ENCODE data around the gene CRY1.
"Not testable (repeated sequence)": the region's sequence is repeated elsewhere in the genome, so short reads cannot be mapped to it uniquely, and the experiment has no call there.

The CRY1 gene

DNA sequence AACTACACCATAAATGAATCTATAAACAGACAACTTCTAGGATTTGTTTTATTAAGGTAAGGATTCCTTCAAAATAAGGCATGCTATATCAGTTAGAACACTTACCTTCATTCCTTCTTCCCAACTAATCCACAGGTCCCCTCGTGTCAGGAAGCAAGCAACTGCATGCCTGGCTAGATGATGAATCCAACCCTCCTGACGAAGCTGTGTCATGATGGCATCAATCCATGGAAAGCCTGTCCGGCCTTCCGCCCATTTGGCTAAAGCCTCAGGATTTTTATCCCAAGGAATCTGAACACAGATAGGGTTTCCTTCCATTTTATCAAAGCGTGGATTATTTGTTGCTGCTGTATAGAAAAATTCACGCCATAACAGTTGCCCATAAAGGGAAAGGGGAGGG, 93.9 kb downstream of the CRY1 start:
- no peak overlapping the region for H3K14ac ChIP-seq (ENCODE audit: low read length)
- no peaks in the 10 kb centered on the region for H3K9me3 ChIP-seq (replicated peaks in 1 of 2; ENCODE audit: control insufficient read depth in 2 of 2, insufficient read depth in 1 of 2, low read depth in 1 of 2, low read length in 2 of 2)
- no peak overlapping the region for H4K91ac ChIP-seq (ENCODE audit: low read depth, low read length, poor library complexity)
- no CpG with 5 or more reads among the region's 6 CpGs for WGBS, 2 donors (ENCODE audit: extremely low coverage in 2 of 2, insufficient read length in 2 of 2, insufficient replicate concordance in 1 of 2)
- no peak overlapping the region for H2BK5ac ChIP-seq (ENCODE audit: low read length)
- H2BK120ac ChIP-seq (ENCODE audit: low read depth, low read length): no peak overlapping the region
- DNase-seq (ENCODE audit: low spot score): no peak
- H3K23ac ChIP-seq (ENCODE audit: low read depth, low read length, poor library complexity): no peak overlapping the region
- H3K4me2 ChIP-seq (ENCODE audit: insufficient read depth, low read length, poor library complexity, severe bottlenecking): no peak overlapping the region
- H3K18ac ChIP-seq (ENCODE audit: low read length): no peak overlapping the region
- no peak overlapping the region for H2AK5ac ChIP-seq (ENCODE audit: low read depth, low read length)
- no peaks in the 10 kb centered on the region for H3K4me1 ChIP-seq (ENCODE audit: control insufficient read depth in 2 of 2, insufficient read depth in 1 of 2, low read depth in 1 of 2, low read length in 2 of 2)
- no peak overlapping the region for H3K9ac ChIP-seq (ENCODE audit: low read depth, low read length, poor library complexity)
- H2AFZ ChIP-seq (ENCODE audit: low read length): no peak overlapping the region
- no peak overlapping the region for H2BK12ac ChIP-seq (ENCODE audit: low read length)
- H3K79me1 ChIP-seq (ENCODE audit: low read depth, low read length): no peaks in the 10 kb centered on the region
- H2BK15ac ChIP-seq (ENCODE audit: low read length): no peak overlapping the region
- H3K27me3 ChIP-seq (ENCODE audit: control insufficient read depth in 3 of 3, insufficient read depth in 3 of 3, low read depth in 1 of 3, low read length in 3 of 3): no peaks in the 10 kb centered on the region
- H3K27ac ChIP-seq (replicated peaks; ENCODE audit: low read length): no peak overlapping the region
- no peak overlapping the region for H3K4me3 ChIP-seq (ENCODE audit: low read length in 2 of 2)
- H3K36me3 ChIP-seq (replicated peaks in 1 of 2; ENCODE audit: control insufficient read depth in 2 of 2, insufficient read depth in 2 of 2, low read length in 2 of 2): peaks cover 3 to 39% of the 10 kb centered on the region in 2 donors
- H4K8ac ChIP-seq (ENCODE audit: low read depth, low read length): no peak overlapping the region
- H3K4ac ChIP-seq (ENCODE audit: low read length): no peak overlapping the region

- Histone ChIP-seq H2AFZ (ENCODE audit: low read length) (no peak overlapping the region), H3K18ac (ENCODE audit: low read length) (no peak overlapping the region), H3K23ac (ENCODE audit: low read depth, low read length, poor library complexity) (no peak overlapping the region), H3K4me3 (ENCODE audit: low read length in 2 of 2) (no peak overlapping the region), H2BK120ac (ENCODE audit: low read depth, low read length) (no peak overlapping the region), H4K91ac (ENCODE audit: low read depth, low read length, poor library complexity) (no peak overlapping the region), H3K4me2 (ENCODE audit: insufficient read depth, low read length, poor library complexity, severe bottlenecking) (no peak overlapping the region), H3K36me3 (replicated peaks in 1 of 2; ENCODE audit: control insufficient read depth in 2 of 2, insufficient read depth in 2 of 2, low read length in 2 of 2) (peaks cover 3 to 39% of the 10 kb centered on the region in 2 donors), H3K4ac (ENCODE audit: low read length) (no peak overlapping the region), H3K9me3 (replicated peaks in 1 of 2; ENCODE audit: control insufficient read depth in 2 of 2, insufficient read depth in 1 of 2, low read depth in 1 of 2, low read length in 2 of 2) (no peaks in the 10 kb centered on the region), H2AK5ac (ENCODE audit: low read depth, low read length) (no peak overlapping the region), H3K27me3 (ENCODE audit: control insufficient read depth in 3 of 3, insufficient read depth in 3 of 3, low read depth in 1 of 3, low read length in 3 of 3) (no peaks in the 10 kb centered on the region), H3K14ac (ENCODE audit: low read length) (no peak overlapping the region), H2BK12ac (ENCODE audit: low read length) (no peak overlapping the region), H3K9ac (ENCODE audit: low read depth, low read length, poor library complexity) (no peak overlapping the region), H2BK5ac (ENCODE audit: low read length) (no peak overlapping the region), H3K4me1 (ENCODE audit: control insufficient read depth in 2 of 2, insufficient read depth in 1 of 2, low read depth in 1 of 2, low read length in 2 of 2) (no peaks in the 10 kb centered on the region), H4K8ac (ENCODE audit: low read depth, low read length) (no peak overlapping the region), H2BK15ac (ENCODE audit: low read length) (no peak overlapping the region), H3K79me1 (ENCODE audit: low read depth, low read length) (no peaks in the 10 kb centered on the region), H3K27ac (replicated peaks; ENCODE audit: low read length) (no peak overlapping the region)
- WGBS, 2 donors (ENCODE audit: extremely low coverage in 2 of 2, insufficient read length in 2 of 2, insufficient replicate concordance in 1 of 2): no CpG with 5 or more reads among the region's 1 CpG
- no peak for DNase-seq (ENCODE audit: low spot score)
Measured at GRCh38 chr12:106997916-106998315, 95.4 kb downstream of the CRY1 start.

DNA sequence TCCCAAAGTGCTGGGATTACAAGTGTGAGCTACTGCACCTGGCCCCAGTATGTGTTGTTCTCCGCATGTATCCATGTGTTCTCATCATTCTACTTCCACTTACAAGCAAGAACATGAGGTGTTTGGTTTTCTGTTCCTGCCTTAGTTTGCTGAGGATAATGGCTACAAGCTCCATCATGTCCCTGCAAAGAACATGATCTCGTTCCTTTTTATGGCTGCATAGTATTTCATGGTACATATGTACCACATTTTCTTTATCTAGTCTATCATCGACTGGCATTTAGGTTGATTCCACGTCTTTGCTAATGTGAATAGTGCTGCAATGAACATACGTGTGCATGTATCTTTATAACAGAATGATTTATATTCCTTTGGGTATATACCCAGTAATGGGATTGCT, 97.2 kb downstream of the CRY1 start:
- H2AFZ ChIP-seq (ENCODE audit: low read length); H4K91ac ChIP-seq (ENCODE audit: low read depth, low read length, poor library complexity); H3K18ac ChIP-seq (ENCODE audit: low read length); H3K14ac ChIP-seq (ENCODE audit: low read length); H2BK15ac ChIP-seq (ENCODE audit: low read length); H3K23ac ChIP-seq (ENCODE audit: low read depth, low read length, poor library complexity); H3K27ac ChIP-seq (replicated peaks; ENCODE audit: low read length); H3K9me3 ChIP-seq (replicated peaks in 1 of 2; ENCODE audit: control insufficient read depth in 2 of 2, insufficient read depth in 1 of 2, low read depth in 1 of 2, low read length in 2 of 2); H3K9ac ChIP-seq (ENCODE audit: low read depth, low read length, poor library complexity); H3K4ac ChIP-seq (ENCODE audit: low read length); H2BK12ac ChIP-seq (ENCODE audit: low read length); H3K27me3 ChIP-seq (ENCODE audit: control insufficient read depth in 3 of 3, insufficient read depth in 3 of 3, low read depth in 1 of 3, low read length in 3 of 3); H4K8ac ChIP-seq (ENCODE audit: low read depth, low read length); H2AK5ac ChIP-seq (ENCODE audit: low read depth, low read length); H3K4me3 ChIP-seq (ENCODE audit: low read length in 2 of 2); H2BK120ac ChIP-seq (ENCODE audit: low read depth, low read length); H2BK5ac ChIP-seq (ENCODE audit: low read length); H3K79me1 ChIP-seq (ENCODE audit: low read depth, low read length); H3K4me2 ChIP-seq (ENCODE audit: insufficient read depth, low read length, poor library complexity, severe bottlenecking); DNase-seq (ENCODE audit: low spot score); H3K4me1 ChIP-seq (ENCODE audit: control insufficient read depth in 2 of 2, insufficient read depth in 1 of 2, low read depth in 1 of 2, low read length in 2 of 2): not testable (repeated sequence)
- WGBS, 2 donors (ENCODE audit: extremely low coverage in 2 of 2, insufficient read length in 2 of 2, insufficient replicate concordance in 1 of 2): no CpG with 5 or more reads among the region's 5 CpGs
- H3K36me3 ChIP-seq (replicated peaks in 1 of 2; ENCODE audit: control insufficient read depth in 2 of 2, insufficient read depth in 2 of 2, low read length in 2 of 2): peaks cover 3 to 40% of the 10 kb centered on the region in 2 donors

DNA sequence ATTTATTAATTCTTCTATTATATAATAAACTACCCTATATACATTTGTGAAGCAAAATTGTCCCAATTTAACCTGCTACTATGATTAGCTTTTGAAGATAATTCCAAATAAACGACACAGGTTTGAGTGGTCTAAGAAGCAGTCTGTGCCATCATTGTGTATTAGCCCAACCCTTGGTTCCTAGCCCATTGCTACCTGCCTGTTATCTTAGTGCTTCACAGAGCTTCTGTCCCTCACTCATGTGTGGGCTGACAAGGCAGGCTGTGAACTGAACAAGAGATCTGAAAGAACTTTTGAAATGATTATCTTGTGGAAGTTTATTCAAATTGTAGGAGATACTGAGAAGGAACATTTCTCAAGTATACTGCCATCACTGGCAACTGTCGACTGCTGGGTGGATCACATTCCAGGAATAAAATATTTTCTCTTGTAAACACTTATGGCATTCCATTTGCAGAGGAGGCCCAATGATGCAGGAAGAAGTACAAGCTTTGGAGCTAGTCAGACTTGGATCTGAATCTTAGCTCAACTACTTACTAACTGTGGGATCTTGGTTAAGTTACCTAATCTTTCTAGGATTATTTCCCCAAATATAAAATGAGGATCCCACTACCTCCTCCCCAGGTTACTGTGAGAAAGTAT, 98.6 kb downstream of the CRY1 start:
- H3K23ac ChIP-seq (ENCODE audit: low read depth, low read length, poor library complexity): no peak overlapping the region
- no peak overlapping the region for H3K27ac ChIP-seq (replicated peaks; ENCODE audit: low read length)
- no peak overlapping the region for H3K9ac ChIP-seq (ENCODE audit: low read depth, low read length, poor library complexity)
- no peak overlapping the region for H2BK120ac ChIP-seq (ENCODE audit: low read depth, low read length)
- DNase-seq (ENCODE audit: low spot score): no peak
- H3K4me2 ChIP-seq (ENCODE audit: insufficient read depth, low read length, poor library complexity, severe bottlenecking): no peak overlapping the region
- WGBS, 2 donors (ENCODE audit: extremely low coverage in 2 of 2, insufficient read length in 2 of 2, insufficient replicate concordance in 1 of 2): no CpG with 5 or more reads among the region's 2 CpGs
- no peak overlapping the region for H3K18ac ChIP-seq (ENCODE audit: low read length)
- no peak overlapping the region for H2AK5ac ChIP-seq (ENCODE audit: low read depth, low read length)
- H3K36me3 ChIP-seq (replicated peaks in 1 of 2; ENCODE audit: control insufficient read depth in 2 of 2, insufficient read depth in 2 of 2, low read length in 2 of 2): peaks cover 3 to 34% of the 10 kb centered on the region in 2 donors
- H2AFZ ChIP-seq (ENCODE audit: low read length): no peak overlapping the region
- H3K4me3 ChIP-seq (ENCODE audit: low read length in 2 of 2): no peak overlapping the region
- H3K4me1 ChIP-seq (ENCODE audit: control insufficient read depth in 2 of 2, insufficient read depth in 1 of 2, low read depth in 1 of 2, low read length in 2 of 2): no peaks in the 10 kb centered on the region
- no peaks in the 10 kb centered on the region for H3K79me1 ChIP-seq (ENCODE audit: low read depth, low read length)
- H3K4ac ChIP-seq (ENCODE audit: low read length): no peak overlapping the region
- no peak overlapping the region for H2BK5ac ChIP-seq (ENCODE audit: low read length)
- H3K14ac ChIP-seq (ENCODE audit: low read length): no peak overlapping the region
- H2BK12ac ChIP-seq (ENCODE audit: low read length): no peak overlapping the region
- H3K9me3 ChIP-seq (replicated peaks in 1 of 2; ENCODE audit: control insufficient read depth in 2 of 2, insufficient read depth in 1 of 2, low read depth in 1 of 2, low read length in 2 of 2): no peaks in the 10 kb centered on the region
- no peaks in the 10 kb centered on the region for H3K27me3 ChIP-seq (ENCODE audit: control insufficient read depth in 3 of 3, insufficient read depth in 3 of 3, low read depth in 1 of 3, low read length in 3 of 3)
- H4K91ac ChIP-seq (ENCODE audit: low read depth, low read length, poor library complexity): no peak overlapping the region
- no peak overlapping the region for H4K8ac ChIP-seq (ENCODE audit: low read depth, low read length)
- H2BK15ac ChIP-seq (ENCODE audit: low read length): no peak overlapping the region

All from neuronal stem cell (in vitro differentiated cells).